ENCODE measurements around the gene AP1S1.
"Not testable (repeated sequence)": the region's sequence is repeated elsewhere in the genome, so short reads cannot be mapped to it uniquely, and the experiment has no call there.

The AP1S1 gene

DNA sequence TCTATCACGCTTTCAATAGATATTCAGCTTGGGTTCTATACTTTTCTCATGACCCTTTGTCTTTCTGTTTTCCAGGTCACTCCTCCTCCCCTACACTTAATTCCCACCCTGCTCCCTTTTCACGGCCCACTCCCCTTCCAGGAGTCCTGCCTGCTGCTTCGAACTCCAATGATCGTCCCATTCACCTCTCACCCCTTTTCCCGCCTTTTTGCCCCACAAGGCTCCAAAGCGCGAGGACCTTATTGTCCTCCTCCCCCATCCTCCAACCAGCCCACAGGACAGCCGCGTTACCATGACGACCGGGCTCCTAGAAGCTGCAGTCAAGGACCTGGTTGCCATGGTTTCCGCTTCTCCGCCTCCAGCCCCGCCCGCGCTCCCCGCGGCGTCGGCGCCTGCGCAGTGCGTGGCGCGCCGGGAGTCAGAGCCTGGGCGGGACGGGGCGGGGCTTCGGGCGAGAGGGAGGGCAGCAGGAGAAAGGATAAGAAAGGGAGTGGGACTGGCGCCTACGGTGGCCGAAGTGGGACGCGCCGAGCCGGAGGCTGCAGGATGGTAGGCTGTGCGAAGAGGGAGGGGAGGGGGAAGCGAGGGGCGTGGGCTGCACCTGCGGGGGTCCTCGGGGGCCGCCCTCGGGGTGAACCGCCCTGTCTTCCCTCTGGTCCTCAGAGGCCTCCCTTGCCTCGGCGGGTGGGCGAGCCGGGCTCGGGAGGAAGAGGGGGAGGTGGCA lies at the start of gene AP1S1:
Gene AP1S1 (plus strand): TSS at position 508 of the 724 bp plus-strand sequence. CDS start 39 bp downstream, at position 547.
- peak; percentile 72 to 76 for DNase-seq

DNA sequence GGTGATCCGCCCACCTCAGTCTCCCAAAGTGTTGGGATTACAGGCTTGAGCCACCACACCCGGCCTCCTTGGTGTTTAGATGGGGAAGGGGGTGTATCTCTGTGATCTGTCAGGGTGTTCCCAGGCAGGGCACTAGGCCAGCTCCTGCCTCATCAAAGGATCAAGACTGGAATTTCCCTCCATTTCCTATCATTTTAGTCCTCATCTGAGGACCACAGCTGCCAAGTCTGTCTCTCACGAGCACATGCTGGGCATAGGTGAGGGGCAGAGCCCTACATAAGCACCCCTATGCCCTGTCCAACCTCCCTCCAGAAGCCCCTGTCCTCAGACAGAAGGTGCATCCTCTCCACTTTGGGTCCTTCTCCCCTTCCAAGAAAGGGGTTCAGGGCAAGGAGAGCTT lies 49.5 kb upstream of the AP1S1 start:
- DNase-seq, result no peak

DNA sequence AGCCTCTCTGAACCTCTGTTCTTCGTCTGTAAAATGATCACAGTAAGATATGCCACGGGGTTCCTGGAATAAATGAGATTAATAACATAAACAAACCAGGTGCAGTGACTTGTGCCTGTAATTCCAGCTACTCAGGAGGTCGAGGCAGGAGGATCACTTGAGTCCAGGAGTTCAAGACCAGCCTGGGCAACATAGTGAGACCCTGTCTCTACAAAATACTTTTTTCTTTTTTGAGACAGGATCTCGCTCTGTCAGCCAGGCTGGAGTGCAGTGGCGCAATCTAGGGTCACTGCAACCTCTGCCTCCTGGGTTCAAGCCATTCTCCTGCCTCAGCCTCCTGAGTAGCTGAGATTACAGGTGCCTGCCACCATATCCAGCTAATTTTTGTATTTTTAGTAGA lies 49.0 kb upstream of the AP1S1 start:
- DNase-seq, result not testable (repeated sequence)

DNA sequence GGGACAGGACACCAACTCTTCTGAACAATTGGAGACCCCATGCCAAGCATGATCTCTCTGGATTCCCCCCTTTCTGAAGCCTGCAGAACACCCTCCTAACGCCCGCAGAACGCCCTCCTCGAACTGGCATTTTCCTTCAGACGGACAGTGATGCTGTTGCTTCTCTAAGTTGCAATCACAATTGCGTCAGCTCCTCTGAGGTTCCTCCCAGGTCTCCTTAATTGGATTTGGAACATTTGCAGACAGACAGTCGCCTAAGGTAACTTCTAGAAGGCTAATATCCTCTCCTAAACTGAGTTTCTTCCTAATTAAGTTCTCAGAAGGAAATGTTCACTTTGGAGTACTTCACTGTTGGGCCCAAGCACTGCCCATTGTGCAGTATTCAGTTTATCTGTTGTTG lies 47.9 kb upstream of the AP1S1 start:
- no peak for DNase-seq

DNA sequence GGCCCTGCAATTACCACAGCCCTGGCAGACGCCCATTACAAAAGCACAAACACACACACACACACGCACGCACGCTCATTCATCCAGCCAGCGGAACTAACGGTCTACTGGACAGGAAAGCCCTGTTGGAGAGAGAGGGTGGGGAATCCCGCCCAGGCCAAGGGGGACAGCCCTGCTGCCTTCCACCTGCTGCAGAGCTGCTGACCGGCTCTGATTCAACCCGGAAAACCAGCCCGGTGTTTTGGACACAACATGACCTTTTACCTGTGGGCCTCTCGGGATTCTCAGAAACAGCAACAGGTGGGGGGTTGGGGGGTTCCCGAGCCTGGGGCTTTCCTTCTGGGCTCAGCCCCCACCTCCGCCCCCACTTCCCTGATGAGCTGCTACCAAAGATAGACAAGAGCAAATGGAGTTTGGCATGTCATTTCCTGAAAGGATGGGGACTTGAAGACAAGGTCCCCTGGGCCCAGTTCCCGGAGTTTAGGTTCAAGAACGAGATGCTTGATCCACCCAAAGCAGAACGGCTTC lies 45.9 kb upstream of the AP1S1 start:
- no peak for DNase-seq

DNA sequence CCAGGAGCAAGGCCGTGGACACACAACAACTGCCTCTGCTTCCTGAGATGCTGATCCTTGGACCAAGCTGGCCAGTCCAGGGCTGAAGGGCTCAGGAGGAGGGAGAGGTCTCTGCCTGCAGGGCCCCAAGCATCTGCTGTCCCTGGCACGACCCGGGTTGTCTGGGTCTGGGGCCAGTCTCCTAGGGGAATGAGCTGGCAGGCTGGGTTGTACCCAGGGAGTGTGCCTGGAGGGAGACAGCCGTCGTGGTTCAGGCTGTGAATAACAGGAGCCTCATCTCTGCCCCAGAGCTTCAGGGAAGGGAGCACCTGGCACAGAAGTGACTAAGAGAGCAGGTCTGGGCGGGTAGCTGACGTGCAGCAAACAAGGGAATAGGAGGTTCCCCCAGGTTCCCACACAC lies 45.3 kb upstream of the AP1S1 start:
- DNase-seq, result no peak

DNA sequence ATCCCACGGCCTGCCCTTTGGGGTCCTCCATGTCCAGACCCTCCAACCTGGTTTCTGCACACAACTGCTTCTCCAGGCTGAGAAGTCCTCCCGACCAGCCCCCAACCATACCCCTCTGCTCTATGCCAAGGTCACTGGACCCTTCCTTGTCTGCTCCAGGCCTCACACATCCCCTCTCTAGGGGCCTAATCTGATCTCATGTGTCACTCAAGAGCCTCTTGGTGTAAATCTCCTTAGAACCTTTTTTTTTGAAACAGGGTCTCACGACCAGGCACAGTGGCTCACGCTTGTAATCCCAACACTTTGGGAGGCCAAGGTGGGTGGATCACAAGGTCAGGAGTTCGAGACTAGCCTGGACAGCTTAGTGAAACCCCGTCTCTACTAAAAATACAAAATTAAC lies 44.9 kb upstream of the AP1S1 start:
- no peak for DNase-seq

DNA sequence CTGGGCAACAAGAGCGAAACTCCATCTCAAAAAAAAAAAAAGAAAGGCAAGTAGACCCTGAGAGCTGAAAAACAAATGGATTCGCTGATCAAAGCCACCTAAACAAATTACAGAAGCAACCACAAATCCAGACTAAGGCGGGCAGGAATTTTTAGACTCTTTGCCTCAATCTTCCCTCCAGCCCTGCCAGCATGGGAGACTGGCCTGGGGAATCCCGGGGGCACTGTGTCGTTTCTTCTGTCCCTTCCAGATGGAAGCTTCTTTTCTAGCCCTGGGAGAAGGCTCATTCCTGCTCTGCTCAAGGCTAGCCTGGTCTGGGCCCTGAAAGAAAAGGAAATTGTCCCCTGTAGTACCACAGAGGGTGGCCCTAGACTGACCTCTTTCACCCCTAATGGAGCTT lies 43.0 kb upstream of the AP1S1 start:
- DNase-seq, result no peak

DNA sequence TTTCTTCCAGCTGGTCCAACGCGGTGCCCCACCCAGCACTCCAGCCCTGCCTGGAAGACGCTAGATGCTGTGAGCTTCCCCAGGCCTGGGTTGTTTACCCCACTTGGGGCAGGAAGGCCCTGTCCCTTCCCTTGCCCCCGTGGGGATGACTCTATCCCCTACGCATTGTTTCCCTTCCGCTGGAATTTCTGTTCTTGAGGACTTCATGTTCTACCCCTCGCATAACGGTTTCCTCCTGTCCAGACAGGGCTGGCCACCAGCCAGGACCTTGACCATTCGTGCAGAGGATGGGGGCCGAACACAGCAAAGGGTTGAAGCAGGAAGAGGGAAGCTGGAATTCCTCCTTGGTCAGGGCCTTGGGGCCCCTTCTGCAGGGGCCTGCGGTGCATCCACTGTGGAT lies 42.0 kb upstream of the AP1S1 start:
- DNase-seq, result no peak

DNA sequence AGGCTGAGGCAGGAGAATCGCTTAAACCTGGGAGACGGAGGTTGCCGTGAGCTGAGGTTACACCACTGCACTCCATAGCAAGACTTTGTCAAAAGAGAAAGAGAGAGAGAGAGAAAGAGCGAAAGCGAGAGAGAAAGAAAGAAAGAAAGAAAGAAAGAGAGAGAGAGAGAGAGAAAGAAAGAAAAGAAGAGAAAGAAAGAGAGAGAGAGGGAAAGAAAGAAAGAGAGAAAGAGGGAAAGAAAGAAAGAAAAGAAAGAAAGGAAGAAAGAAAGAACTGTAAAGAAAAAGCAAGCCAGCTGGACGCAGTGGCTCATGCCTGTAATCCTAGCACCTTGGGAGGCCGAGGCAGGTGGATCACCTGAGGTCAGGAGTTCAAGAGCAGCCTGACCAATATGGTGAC lies 41.1 kb upstream of the AP1S1 start:
- DNase-seq, result not testable (repeated sequence)

DNA sequence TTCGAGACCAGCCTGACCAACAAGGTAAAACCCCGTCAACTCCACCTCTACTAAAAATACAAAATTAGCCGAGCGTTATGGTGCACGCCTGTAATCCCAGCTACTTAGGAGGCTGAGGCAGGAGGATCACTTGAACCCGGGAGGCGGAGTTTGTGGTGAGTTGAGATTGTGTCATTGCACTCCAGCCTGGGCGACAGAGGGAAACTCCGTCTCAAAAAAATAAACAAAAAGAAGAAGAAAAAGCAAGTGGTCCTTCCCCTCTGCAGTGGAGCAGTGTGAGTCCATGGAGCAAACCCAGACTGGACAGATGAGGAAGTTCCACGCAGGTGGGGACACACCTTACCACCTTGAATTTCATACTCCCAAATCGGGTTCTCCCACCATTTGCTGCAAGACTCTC lies 40.4 kb upstream of the AP1S1 start:
- DNase-seq, result no peak

DNA sequence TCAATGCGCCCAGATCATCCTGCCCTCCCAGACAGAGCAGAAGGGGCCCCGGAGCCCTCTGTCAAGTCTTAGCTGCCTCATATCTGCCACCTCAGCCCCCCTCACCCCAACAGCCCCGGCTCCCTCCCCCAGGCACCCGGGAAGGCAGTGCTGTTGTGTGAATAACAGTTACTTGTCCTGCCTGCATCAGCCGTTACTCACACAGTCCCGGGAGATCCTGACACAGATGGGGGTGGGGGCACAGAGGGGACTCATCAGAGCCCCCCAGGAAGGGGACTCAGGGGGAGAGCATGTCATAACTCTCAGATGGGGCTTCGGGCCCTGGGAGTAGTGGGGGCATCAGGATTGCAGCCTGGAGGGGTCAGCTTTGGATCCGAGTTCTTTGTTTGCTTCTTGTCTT lies 39.8 kb upstream of the AP1S1 start:
- DNase-seq, result no peak

DNA sequence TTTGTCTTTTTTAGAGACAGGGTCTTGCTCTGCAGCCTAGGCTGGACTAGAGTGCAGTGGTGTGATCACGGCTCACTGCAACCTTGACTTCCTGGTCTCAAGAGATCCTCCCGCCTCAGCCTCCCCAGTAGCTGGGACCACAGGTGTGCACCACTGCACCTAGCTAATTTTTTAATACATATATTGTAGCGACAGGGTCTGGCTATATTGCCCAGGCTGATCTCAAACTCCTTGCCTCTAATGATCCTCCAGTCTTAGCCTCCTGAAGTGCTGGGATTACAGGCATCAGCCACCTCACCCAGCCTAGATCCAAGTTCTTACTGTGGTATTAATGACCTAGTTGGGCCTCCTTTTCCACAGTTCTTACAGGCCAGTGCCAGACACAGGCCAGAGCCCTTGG lies 39.1 kb upstream of the AP1S1 start:
- no peak for DNase-seq

DNA sequence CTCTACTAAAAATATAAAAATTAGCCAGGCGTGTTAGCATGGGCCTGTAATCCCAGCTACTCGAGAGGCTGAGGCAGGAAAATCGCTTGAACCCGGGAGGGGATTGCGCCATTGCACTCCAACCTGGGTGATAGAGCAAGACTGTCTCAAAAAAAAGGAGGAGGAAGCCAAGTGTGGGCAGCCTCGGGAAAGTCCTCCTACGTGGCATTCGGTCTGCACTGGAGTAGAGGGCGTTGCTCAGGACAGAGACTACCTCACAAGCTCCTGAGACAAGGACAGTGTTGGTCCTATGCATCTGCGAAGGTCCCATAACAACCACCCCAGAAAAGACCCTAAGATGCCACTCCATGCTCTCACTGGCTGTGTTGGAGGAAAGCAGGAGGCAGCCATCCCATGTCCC lies 37.4 kb upstream of the AP1S1 start:
- DNase-seq, result no peak

DNA sequence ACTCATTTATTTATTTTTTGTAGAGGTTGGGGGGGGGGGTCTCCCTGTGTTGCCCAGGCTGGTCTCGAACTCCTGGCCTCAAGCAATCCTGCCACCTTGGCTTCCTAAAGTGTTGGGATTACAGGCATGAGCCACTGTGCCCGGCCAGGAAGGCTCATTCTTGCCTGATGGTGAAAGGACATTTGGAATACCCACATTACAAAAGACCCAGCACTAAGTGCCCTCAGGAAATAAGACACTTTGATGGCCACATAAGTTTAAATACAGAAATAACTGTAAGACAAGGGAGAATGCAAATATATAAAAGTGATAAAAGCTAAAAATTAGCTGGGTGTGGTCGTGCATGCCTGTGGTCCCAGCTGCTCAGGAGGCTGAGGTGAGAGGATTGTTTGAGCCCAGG lies 35.4 kb upstream of the AP1S1 start:
- DNase-seq, result no peak

DNA sequence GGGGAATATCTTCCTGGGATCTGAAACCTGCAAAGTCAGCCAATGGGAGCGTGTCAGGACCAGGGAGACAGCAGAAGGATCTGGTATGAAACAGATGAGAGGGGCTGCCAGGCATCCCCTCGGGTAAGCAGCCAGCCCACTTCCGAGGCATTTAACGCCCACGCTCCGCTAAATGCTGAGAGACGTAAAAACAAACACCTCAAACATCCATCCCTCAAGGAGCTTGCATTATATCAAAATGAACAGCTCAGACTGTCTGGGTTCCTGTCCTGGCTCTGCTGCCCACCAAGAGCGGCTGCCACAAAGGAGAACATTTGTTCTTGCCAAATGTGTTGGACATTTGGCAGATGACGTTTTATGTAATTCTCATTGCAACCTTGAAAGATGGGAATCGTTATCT lies 34.4 kb upstream of the AP1S1 start:
- DNase-seq, result no peak

DNA sequence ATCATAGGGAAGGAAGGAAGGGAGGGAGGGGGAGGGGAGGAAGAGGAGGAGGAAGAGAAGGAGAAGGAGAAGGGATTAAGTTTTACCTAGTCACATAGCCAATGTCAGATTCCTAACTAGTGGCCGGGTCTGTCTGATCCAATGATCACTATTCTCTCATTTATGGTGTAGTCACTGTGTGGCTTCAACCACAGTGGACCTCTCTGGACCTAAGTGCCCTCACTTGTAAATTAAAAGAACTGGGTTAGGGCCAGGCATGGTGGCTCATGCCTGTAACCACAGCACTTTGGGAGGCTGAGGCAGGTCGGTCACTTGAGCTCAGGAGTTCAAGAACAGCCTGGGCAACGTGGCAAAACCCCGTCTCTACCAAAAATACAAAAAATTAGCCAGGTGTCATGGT lies 34.0 kb upstream of the AP1S1 start:
- DNase-seq, result no peak

DNA sequence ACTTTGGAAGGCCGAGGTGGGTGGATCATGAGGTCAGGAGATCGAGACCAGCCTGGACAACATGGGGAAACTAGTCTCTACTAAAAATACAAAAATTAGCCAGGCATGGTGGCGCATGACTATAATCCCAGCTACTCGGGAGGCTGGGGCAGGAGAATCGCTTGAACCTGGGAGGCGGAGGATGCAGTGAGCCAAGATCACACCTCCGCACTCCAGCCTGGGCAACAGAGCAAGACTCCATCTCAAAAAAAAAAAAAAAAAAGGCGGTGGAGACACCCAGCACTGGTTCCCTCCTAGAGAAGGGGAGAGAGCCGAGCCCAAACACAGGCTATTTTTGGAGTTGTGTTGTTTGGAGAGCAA lies 32.7 kb upstream of the AP1S1 start:
- not testable (repeated sequence) for DNase-seq

DNA sequence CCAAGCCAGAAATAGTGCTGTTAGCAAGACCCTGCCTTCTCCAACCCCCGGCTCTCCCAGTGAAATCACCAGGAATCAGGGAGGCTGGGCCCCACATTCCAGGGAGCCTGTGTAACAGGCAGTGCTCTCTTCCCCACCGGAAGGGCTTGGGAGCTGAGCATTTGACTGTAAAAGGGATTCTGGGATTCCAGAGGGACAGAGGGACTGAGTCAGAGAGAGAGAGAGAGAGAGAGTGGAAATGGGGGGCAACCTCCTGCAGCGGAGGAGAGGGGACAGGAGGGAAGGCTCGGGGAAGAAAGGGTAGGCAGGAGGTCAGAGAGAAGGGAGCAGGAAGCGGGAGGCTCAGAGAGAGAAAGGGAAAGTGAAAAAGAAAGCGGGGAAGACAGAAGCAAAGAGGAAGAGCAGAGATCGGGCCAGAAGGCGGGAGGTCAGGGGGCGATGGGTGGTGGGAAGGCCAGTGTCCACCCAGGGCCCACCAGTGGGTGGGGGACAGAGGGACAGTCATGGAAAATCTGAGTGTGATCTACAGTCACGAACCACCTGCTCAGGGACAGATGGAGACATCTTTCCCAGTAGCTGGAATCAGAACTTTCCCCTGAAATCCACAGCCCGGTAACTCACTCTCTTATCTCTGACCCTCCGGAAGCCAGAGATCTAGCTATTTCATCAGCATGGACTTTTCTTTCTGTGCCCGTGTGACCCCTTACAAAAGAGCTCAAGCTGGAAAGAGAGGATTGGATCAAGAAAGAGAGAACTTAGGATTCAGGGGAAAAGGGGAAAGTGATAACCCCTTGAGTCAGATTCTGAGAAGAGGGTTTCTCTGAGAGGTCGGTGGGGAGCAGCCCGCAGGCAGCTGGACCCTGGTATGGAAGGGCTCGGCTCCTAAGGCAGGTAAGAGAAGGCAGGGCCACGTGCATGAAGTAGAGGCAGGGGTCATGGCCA lies 32.0 kb upstream of the AP1S1 start:
- DNase-seq, result no peak

DNA sequence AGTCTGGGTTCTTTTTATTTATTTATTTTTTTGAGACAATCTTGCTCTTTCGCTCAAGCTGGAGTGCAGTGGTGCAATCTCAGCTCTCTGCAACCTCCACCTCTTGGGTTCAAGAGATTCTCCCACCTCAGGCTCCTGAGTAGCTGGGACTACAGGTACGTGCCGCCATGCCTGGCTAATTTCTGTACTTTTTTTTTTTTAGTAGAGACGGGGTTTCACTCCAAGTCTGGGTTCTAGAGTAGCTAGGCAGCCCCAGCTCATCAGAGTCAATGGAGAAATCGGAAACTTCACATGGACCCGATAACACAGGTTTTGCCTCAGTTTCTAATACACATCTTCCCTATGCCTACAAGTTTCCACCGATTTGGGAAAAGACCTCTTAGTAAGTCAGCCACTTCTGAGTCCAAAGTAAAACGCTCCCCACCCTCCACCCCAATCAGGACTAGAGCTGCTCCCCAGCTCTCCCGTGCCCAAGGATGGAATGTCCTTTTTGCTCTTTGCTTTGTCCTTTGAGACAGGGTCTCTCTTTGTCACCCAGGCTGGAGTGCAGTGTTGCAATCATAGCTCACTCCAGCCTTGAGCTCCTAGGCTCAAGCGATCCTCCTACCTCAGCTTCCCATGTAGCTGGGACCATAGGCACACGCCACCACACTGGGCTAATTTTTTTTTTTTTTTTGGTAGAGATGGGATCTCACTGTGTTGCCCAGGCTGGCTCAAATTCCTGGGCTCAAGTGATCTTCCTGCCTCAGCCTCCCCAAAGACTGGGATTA lies 31.2 kb upstream of the AP1S1 start:
- DNase-seq, result no peak

DNA sequence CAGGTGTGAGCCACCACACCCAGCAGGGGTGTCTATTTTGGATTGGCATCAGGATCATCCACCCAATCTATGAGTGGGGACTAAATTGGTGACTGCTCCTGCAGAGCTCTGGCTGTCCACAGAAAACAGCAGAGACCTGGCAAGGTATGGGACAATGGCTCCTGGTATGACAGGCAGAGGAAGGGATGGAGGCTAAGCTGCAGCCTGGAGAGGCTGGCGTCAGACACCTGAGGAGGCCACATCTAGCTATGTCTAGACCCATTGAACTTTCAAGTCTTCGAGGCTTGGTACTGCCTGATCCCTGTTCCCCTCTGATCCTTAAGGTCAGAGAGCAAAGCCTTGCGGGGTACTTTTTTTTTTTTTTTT lies 30.6 kb upstream of the AP1S1 start:
- DNase-seq, result no peak

DNA sequence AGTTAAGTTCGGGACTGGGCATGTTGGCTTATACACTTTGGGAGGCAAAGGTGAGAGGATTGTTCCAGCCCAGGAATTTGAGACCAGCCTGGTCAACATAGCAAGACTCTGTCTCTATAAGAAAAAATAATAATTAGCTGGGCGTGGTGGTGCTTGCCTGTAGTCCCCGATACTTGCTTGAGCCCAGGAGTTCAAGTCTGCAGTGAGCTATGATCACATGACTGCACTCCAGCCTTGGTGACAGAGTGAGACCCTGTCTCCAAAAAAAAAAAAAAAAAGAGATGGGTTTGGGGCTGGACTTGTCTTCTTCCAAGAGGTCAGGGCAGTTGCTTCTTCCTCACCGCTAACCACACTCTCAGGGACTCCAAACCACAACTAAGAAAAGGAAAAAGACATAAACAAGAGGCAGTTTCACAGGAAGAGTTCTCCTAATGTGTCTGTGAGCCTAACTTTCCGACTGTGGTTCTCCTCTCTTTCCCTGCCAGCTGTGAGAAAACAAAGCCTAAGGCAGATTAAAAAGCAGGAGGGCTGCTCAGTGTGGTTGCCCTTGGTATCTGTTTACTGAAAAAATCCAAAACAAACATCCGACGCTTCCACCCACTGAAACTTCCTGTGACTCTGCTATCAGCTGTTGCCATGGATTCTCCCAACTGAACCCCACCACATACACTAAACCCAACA lies 29.8 kb upstream of the AP1S1 start:
- DNase-seq, result peak; percentile 27 to 37

Data from AML-193 (cell line).